Effector memory CD4-positive, alpha-beta T cell (primary cell): ENCODE data around the gene ANTKMT.
"Not testable (repeated sequence)": the region's sequence is repeated elsewhere in the genome, so short reads cannot be mapped to it uniquely, and the experiment has no call there.

Source experiments
- DNase-seq, 3 donors: peaks; one replicate each; pipeline ENCODE4 v3.0.0-alpha.2; 2020
- H3K27ac ChIP-seq: 2 replicates; pipeline ENCODE4 v1.7.0; 2013; ENCODE audit warnings: mild to moderate bottlenecking, low read length, moderate library complexity; ENCODE audit not compliant: insufficient read depth, poor library complexity, severe bottlenecking
- H3K27me3 ChIP-seq: replicated peaks from 2 replicates; pipeline ENCODE4 v1.7.0; 2013; ENCODE audit warnings: mild to moderate bottlenecking, low read length; ENCODE audit not compliant: insufficient read depth, control insufficient read depth, poor library complexity, severe bottlenecking
- H3K36me3 ChIP-seq: 2 replicates; pipeline ENCODE4 v1.7.0; 2013; ENCODE audit warnings: mild to moderate bottlenecking, low read length, moderate library complexity; ENCODE audit not compliant: control insufficient read depth, insufficient read depth
- H3K4me1 ChIP-seq: 2 replicates; pipeline ENCODE4 v1.7.0; 2013; ENCODE audit warnings: low read length, mild to moderate bottlenecking; ENCODE audit not compliant: control insufficient read depth, insufficient read depth, poor library complexity, severe bottlenecking
- H3K4me3 ChIP-seq: 2 replicates; pipeline ENCODE4 v1.7.0; 2013; ENCODE audit warnings: low read length, low read depth, mild to moderate bottlenecking; ENCODE audit not compliant: insufficient read depth, poor library complexity, severe bottlenecking
- H3K9me3 ChIP-seq: 2 replicates; pipeline ENCODE4 v1.7.0; 2013; ENCODE audit warnings: mild to moderate bottlenecking, low read length, moderate library complexity; ENCODE audit not compliant: control insufficient read depth

The ANTKMT gene

DNA sequence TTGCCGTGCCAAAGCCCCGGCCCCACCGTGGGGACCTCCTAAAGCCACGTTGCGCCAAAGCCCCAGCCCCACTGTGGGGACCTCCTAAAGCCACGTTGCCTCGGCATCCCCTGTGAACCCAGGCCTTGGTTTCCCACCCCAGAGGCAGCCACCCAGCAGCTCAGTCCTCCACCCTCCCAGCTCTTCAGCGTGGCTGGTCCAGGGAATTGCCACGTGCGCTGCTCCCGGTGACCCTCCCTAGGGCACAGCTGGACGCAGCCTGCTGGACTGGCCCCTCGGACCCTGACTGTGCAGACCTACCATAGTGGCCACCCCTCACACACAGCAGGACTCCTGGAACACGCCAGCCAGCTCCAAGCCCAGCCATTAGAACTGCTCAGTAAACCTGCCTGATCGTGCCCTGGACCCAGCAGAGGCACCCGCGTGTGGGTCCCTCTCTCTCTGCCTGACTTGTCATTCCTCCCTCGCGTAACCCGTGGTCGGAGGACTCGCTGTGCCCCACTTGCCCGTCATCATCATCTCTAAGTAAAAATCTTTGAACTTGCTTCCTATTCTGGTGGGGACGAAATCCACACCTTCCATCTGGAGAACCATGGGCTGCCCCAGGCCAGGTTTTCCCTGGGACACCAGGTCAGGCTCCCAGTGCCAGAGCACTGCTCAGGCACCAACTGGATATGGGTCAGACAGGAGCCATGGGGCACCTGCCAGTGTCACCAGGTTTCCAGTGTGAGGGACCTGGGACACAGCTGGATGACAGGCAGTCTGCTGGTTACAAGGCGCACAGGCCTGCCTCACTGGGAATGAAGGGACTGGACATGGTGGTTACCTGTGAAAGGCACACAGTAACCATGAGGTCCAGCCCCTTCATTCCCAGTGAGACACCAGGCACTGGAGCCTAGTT, 14.3 kb downstream of the ANTKMT start:
- Histone ChIP-seq H3K27ac (no peak overlapping the region), H3K36me3 (peaks cover 44% of the 10 kb centered on the region), H3K27me3 (no peaks in the 10 kb centered on the region), H3K4me3 (no peak overlapping the region), H3K4me1 (peaks cover 10% of the 10 kb centered on the region), H3K9me3 (no peaks in the 10 kb centered on the region)
- no peak for DNase-seq

GRCh38 chr16:735982-736453, 15.1 kb downstream of the ANTKMT start:
- DNase-seq: no peak
- no peaks in the 10 kb centered on the region for H3K9me3 ChIP-seq
- H3K27ac ChIP-seq: no peak overlapping the region
- H3K36me3 ChIP-seq: peaks cover 44% of the 10 kb centered on the region
- H3K4me3 ChIP-seq: no peak overlapping the region
- H3K4me1 ChIP-seq: peaks cover 14% of the 10 kb centered on the region
- no peaks in the 10 kb centered on the region for H3K27me3 ChIP-seq

DNA sequence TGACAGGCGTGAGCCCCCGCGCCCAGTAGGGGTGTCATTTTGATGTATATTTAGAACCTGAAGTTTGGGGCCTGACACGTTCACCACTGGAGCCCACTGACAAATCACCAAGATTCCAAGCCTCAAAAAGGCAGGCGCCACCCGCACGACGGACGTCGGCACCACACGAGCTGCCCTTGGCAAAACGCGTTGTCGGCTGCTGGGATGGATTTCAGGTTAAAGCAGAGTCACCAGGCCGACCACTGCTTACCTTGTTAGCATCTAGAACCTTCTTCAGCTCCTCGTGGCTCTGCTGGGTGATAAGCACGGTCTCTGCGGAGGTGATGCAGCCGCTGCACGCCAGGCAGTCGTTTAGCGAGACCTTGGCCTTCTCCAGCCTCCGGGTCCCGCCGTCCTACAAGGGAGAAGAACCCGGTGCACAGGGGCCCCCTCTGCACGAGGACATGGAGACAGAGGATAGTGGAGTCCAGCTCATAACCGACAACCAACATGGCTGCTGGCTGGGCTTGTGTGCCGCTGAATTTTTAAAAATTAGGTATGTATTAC, 16.1 kb downstream of the ANTKMT start:
- peaks cover 14% of the 10 kb centered on the region for H3K4me1 ChIP-seq
- no peak overlapping the region for H3K27ac ChIP-seq
- H3K27me3 ChIP-seq: no peaks in the 10 kb centered on the region
- H3K9me3 ChIP-seq: no peaks in the 10 kb centered on the region
- no peak for DNase-seq
- peaks cover 44% of the 10 kb centered on the region for H3K36me3 ChIP-seq
- H3K4me3 ChIP-seq: no peak overlapping the region

DNA sequence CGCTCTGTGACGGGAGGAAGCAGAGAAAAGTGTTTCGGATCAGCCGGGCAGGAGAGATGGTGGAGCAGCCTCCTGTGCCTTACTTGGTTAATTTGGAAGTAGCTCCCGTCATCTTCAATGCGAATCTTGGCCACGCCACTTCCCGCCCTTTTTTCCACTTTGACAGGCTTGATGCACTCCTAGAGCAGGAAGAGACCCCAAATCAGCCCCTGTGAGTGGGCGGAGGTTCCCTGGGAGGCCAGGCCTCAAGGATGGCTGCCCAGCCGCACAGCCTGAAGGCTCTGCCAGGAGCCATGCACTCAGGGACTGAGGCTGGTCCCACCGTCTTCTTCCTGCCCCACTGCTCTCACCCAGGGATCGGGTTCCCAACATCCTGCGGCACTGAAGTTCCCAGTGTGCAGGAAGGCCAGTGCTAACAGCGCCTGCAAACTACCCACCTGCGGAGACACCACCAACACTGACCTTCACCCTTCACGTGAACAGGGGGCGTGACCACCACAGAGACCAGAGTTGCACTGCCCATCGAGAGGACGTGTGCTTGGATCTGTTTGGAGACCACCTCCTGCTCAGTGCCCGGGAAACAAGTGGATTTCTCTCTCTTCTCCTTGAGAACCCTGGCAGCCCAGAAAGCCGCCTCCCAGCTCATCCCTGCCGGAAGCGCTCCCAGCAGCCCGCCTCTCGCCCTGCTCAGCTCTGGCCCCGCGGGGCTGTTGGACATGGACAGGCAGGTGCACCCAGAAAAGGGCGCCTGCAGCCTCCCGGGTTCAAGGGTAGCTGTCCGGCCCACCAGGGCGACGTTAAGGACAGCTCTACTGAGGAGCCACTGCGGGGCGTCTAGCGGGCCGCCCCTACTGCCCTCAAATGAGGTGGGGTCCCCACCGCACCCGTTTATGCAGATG, 18.9 kb downstream of the ANTKMT start:
- H3K9me3 ChIP-seq: no peaks in the 10 kb centered on the region
- DNase-seq: no peak
- H3K36me3 ChIP-seq: peaks cover 24% of the 10 kb centered on the region
- peak overlapping the region; percentile 83 for H3K27ac ChIP-seq
- H3K4me1 ChIP-seq: peaks cover 14% of the 10 kb centered on the region
- peak overlapping the region; percentile 94 for H3K4me3 ChIP-seq
- no peaks in the 10 kb centered on the region for H3K27me3 ChIP-seq

- no peak for DNase-seq
- peak overlapping the region; percentile 94 for H3K4me3 ChIP-seq
- H3K27ac ChIP-seq: peak overlapping the region; percentile 83
- no peaks in the 10 kb centered on the region for H3K27me3 ChIP-seq
- no peaks in the 10 kb centered on the region for H3K9me3 ChIP-seq
- peaks cover 22% of the 10 kb centered on the region for H3K36me3 ChIP-seq
- peaks cover 14% of the 10 kb centered on the region for H3K4me1 ChIP-seq
Observed at GRCh38 chr16:740459-740763, 19.5 kb downstream of the ANTKMT start.

DNA sequence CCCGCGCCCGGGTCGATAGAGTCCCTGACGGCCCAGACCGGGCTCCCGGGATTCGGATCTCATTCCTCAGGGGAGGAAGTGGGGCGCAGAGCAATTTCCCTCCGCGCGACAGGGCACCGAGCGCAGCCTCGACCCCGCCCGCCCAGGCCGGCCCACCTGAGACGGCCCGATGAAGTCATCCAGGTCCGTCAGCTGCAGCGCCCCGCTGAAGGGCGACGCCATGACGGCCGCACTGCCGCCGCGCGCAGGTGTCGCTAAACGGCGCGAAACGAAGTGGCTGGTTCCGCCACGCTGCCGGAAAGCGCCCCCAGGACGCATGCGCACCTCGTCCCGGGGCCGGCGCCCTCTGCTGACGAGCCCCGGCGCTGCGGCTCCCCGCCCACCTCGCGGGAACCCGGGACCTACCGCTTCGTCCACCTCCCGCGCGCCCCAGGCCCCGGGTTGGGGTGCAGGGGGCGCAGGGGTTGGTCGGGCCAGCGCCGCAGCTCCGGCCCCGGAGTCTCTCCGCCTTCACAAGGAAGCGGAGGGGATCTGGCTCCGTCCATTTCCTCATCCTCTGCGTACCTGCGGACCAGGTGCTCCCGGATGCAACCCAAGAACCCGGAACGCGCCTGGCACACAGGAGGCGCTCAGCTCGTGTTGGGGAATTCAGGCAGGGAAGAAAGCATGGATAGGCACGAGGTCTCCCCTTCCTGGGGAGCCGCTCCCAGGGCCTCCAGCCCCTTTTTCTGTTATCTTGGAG, 20.0 kb downstream of the ANTKMT start, which contains the start of gene CIAO3:
Gene CIAO3 (minus strand): TSS at position 234 of the 742 bp plus-strand sequence. CDS start 12 bp downstream, at position 222.
- peak within 1 kb of the TSS; percentile 94 for H3K4me3 ChIP-seq
- peaks cover 14% of the 10 kb centered on the region for H3K4me1 ChIP-seq
- peak; percentile 82 to 92 (median 88) for DNase-seq
- H3K9me3 ChIP-seq: no peaks in the 10 kb centered on the region
- H3K27ac ChIP-seq: peak within 1 kb of the TSS; percentile 83
- H3K27me3 ChIP-seq: no peaks in the 10 kb centered on the region
- H3K36me3 ChIP-seq: peaks cover 17% of the 10 kb centered on the region

DNA sequence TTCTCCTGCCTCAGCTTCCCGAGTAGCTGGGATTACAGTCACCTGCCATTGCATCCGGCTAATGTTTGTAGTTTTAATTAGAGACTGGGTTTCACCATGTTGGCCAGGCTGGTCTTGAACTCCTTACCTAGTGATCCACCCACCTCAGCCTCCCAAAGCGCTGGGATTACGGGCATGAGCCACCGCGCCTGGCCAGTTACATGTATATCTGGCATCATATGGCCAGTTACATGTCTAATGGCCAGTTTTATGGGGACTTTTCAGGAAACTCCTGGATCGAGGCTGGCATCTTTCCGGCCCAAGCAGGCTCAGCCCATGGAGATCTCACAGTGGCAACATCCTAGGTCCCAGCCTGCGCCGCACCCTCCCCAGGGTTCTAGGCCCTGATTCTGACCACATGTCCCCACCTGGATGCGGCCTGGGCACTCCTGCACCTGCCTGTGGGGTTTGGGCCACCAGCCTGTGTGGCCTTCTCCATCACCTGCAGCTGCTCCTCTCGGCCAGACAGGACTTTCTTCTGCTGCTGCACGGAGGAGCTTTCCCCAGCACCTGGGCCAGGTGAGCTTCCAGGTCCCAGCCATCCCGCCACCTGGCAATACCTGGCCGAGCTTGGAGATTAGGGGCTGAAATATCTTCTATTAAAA, 21.2 kb downstream of the ANTKMT start:
- peaks cover 14% of the 10 kb centered on the region for H3K4me1 ChIP-seq
- H3K27ac ChIP-seq: no peak overlapping the region
- peaks cover 5% of the 10 kb centered on the region for H3K36me3 ChIP-seq
- no peak for DNase-seq
- no peaks in the 10 kb centered on the region for H3K9me3 ChIP-seq
- H3K4me3 ChIP-seq: no peak overlapping the region
- no peaks in the 10 kb centered on the region for H3K27me3 ChIP-seq

GRCh38 chr16:742894-743293, 21.9 kb downstream of the ANTKMT start:
- H3K36me3 ChIP-seq, H3K9me3 ChIP-seq, H3K27me3 ChIP-seq, H3K4me3 ChIP-seq, DNase-seq, H3K27ac ChIP-seq: not testable (repeated sequence)
- H3K4me1 ChIP-seq: peaks cover 14% of the 10 kb centered on the region
